NCI-H524 (cell line): Measurements from ENCODE around the gene FAAP20.

Experiments
- DNase-seq, 2 experiments: peaks; one replicate each; lab custom pipeline; 2025; lab: John Stamatoyannopoulos, UW

The FAAP20 gene

DNA sequence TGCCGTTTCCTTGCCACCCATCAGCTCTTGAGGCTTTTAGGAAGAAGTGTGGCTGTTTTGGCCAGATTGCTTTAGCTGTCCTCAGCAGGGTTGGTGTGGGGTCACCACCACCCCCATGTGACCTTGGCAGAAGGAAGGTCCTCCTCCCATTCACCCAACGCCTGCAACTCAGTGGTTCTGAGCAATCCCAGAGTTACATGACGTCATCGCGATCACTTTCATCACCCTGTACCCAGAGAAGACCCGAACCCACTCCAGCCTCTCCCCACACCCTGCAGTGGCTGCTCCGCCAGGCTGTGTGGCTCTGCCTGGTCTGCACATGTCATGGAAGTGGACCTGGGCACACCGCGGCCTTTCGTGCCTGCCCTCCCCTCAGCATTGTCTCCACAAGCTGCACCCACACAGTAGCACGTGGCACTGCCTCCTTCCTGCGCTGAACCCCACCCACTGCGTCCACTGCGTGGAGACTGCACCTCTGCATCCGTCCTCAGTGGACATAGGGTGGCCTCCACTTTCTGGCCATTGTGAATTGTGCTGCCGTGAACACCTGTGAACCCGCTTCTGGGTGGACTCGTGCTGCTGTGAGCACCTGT, 16.5 kb downstream of the FAAP20 start:
- no peak for DNase-seq

DNA sequence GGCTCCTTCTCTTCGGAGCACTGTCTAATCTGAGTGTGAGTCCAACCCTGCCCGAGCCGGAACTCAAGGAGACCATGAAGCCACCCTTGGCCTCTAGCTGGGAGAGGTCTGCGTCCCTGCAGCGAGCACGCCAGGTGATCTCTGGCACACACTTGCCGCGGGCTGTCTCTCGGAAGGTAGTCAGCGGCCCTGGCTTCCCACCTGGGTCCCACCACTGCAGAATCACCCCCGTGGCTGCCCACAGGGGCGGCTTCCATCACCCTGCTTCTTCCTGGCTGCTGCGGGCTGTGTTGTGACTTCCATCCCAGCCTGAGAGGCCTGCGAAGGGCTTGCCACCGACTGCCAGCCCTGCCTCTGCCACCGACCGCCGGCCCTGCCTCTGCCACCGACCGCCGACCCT, 17.0 kb downstream of the FAAP20 start:
- no peak for DNase-seq

DNA sequence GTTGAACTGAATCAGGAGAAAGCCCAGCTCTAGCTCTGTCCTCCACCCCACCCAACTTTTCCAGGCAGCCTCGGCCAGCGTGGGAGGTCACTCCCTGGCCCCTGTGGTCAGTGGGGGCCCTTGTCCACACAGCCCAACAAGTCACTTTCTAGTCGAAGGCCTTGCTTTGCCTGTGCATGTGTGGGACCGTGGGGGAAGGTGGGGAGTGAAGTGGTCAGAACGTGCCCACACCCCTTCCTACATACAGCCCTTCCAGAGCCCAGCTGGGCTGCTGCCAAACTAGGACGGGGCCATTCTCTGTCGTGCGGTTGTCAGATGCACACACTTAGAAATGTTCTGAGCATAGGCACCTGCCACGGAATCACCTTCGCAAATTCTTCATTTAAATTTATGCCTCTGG, 18.0 kb downstream of the FAAP20 start:
- DNase-seq: no peak

DNA sequence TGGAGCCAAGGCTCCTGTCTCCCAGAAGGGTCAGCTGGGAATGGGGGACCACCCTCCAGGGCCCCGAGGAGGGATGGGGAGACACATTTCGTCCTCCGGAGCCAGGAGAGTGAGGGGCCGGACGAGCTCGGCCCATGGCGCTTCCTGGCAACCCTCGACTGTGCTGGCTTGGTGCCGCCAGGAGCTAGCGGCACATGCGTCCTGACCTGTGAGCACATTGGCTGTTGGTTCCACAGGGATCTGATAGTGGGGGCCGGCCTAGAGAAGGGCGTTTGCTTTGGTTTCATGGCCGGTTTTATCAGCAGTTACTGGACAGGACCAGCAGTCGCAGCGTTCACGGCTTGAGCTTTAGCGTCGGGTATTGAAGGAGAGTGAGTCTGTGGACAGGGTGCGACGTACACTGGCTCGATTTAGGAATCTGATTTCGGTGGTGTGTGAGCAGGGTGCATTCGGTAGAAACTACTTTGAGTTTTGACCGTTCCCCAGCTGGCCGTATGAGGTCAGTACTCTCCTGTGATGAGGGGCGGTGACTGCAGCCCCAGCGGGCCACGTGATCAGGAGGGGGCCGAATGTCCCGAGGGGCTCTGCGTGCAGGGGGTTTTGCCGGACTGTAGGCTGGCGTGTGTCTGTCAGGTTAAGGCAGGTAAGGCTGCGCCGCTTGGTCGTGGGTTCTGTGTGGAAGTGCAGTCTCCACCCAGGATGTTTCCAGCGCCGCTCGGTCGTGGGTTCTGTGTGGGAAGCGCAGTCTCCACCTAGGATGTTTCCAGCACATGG, 18.7 kb downstream of the FAAP20 start:
- no peak for DNase-seq

DNA sequence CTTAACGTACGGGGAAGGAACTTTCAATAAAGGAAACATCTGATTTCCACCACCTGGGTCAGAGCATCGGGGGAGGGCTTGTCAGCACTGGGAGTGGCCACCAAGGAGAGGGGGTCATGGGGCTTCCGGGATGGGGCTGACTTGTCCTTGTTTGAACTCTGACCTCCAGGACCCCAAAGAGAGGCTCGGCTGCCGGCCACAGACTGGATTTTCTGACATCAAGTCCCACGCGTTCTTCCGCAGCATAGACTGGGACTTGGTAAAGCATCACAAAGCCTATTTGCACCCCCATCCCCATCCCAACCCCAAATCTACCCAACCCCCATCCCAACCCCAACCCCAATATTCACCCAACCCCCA, 19.5 kb downstream of the FAAP20 start:
- DNase-seq: no peak

DNA sequence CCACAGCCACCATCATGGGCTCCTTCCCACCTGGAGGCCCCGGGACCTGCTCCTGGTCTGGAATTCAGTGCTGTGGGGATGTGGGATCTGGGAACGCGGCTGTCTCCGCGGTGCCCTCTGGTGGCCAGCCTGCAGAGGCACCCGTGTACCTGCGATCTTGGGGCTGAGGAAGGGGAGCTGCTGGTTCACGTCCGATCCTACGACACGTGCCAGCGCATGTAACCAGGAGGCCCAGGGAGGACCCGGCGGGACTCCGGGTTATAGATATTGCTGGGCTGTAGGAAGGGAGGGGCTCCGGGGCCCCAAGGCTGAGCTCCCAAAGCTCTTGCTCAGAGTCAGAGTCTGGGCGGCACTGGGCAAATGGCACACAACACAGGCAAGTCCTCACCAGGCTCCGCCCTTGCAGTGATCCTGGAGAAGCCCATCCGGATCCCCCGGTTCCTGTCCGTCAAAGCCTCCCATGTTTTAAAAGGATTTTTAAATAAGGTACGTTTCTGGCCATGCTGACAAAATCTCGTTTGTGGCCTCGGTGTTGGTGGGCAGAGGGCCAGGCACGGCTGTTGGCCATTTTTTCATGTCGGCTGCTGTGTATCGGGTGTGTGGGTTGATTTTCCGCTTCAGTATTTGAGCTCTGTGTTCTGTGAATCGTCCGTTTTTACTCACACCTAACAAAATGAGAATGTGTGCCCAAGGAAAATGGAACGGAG, 20.1 kb downstream of the FAAP20 start:
- DNase-seq: peak in 1 of 2 experiments; percentile 51

DNA sequence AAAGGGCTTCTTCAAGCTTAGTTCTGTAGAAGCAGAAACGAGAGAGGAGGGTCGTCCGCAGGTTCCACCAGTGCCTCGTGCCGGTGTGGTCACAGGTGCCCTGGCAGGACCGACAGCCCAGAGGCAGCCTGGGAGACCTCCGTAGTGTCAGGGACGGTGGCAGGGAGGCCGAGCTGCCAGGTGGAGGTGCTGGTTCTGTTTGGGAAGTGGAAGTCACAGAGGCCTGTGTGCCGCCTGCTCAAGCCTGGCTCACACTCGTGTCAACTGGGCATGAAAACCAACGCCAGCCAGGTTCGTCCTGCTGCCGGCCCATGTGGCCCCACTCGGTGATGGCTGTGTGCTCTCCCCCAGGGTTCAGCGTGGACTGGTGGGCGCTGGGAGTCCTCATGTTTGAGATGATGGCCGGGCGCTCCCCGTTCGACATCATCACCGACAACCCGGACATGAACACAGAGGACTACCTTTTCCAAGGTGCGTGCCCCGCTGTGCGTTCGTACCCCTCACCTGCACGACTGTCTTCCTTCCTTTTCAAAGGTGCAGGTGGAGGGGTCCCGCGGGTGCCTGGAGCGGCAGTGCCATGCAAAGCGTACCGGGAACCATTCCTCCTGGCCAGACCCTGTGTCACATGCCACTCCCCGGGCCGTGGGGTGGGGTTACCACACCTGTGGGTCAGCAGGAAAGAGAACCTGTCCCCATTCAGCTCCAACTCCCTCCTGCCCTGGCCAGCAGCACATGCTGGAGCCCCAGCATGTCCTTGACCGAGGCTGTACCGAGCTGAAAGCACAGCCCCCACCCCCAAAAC, 20.8 kb downstream of the FAAP20 start:
- no peak for DNase-seq

DNA sequence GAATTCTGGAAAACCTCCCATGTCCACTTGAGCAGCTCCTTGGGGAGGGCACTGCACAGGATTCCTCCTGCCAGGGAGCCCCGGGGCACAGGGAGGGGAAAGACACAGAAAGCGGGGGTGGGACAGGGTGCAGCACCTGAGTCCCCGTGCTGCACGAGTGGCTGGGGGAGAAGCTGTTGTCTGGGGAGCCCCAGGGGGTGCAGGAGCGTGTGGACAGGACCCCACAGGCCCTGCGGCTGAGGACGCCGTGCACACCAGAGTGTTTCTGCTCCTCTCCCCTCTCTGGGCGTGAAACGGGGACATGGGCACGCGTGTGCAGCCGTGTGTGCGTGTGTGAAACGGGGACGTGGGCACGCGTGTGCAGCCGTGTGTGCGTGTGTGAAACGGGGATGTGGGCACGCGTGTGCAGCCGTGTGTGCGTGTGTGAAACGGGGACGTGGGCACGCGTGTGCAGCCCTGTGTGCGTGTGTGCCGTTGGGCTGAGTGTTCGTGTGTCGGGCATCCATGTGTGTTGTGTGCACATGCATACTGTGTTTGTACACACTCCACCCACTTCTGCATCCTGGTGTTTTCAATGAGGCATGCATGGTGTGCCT, 21.9 kb downstream of the FAAP20 start:
- DNase-seq: no peak

DNA sequence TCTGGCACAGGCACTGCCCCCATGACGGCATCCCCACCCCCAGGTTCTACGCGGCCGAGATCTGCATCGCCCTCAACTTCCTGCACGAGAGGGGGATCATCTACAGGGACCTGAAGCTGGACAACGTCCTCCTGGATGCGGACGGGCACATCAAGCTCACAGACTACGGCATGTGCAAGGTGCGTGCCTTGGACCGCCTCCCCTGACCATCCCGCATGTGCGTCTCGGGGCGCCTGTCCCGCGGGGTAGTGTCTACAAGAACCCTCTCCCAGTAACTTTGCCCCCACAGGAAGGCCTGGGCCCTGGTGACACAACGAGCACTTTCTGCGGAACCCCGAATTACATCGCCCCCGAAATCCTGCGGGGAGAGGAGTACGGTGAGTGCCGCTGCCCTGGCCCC, 22.6 kb downstream of the FAAP20 start:
- DNase-seq: no peak

DNA sequence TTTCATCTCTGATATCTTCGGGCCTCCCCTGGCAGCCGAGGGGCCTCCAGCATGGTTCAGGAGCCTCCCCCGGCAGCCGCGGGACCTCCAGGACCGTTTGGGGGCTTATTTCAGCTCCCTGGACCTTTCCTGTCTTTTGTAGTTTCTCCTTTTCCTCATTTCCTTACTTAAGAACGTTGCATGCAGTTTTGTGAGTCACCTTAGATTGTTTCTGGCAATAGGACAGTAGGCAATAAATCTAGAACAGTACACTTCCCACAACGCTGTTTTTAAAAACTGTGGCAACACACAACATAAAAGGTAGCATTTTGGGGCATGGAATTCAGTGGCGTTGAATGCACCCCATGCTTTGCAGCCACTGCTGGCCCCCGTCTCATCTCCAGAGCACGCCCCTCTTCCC, 24.4 kb downstream of the FAAP20 start:
- DNase-seq: no peak

DNA sequence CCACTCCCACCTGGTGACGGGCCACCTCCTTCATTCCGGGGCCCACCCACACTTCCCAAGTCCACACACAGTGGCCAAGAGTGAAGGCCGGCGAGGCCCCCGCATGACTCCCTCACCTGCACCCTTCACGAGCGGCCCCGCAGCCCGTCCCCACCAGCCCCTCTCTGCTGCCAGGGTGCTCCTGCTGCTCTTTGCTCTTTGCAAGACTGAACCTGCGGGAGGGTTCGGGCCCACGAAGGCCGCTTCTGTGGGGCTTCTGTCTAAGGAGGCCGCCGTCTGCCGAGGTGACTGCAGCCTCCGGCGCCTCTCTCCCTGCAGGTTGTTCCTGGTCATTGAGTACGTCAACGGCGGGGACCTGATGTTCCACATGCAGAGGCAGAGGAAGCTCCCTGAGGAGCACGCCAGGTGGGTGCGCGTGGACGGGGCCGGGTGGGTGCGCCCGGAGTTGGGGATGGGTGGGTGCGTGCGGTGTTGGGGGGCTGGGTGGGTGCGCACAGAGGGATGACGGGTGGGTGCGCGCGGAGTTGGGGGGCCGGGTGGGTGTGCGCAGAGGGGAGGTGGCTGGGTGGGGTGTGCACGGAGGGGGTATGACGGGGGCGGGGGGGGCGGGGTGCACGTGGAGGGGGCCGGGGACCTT, 25.3 kb downstream of the FAAP20 start:
- no peak for DNase-seq

DNA sequence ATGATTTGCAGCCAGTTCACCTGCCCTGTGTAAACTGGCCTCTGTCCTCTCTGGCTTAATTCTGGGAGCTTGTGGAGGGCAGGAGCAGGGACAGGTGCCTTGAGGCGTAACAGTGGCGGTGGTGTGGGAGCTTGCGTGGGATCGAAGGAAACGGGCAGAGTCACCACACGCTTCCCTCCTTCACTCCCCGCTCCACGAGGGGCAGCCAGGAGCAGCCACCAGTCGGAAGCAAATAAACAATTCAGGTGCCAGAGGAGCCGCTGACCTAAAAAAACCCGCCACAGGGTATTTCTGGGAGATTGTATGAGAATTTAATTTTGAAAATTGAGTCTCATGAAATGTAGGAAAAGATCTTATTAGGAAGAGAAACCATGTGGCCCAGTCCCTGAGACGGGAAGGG, 26.0 kb downstream of the FAAP20 start:
- no peak for DNase-seq

DNA sequence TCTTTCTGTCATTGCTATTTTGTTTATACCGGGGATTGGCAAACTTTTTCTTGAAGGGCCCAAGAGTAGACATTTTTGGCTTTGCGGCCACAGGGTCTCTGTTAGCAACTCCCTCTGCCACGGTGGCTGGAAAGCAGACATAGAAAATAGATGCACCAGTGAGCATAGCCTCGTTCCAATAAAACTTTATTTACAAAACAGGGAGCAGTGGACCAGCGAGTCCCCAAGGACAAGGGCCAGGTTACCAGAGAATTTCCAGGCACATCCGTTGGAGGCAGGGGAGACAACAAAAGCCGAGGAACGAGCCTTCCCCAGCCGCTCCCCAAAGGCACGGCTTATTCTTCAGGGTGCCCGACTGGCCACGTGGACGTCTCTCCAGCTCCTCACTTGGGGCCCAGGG, 26.5 kb downstream of the FAAP20 start:
- DNase-seq: no peak

DNA sequence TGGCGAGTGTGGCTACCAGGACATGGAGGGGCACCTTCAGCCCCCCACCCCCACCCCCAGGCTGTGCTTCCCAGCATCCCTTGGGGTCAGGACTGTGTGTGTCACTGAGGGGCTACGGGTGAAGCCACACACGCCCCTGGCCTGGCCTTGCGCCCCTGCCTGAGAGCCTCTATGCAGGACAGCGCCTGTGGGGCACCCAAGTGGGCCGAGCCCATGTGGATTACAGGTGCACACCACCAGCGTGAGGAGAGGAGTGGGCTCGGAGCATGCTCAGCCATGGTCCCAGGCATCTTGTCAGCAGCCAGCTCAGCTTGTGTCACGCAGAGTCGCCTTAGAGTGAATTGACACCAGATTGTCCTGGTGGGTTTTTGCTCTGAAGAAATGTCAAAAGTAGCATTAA, 27.9 kb downstream of the FAAP20 start:
- no peak for DNase-seq

DNA sequence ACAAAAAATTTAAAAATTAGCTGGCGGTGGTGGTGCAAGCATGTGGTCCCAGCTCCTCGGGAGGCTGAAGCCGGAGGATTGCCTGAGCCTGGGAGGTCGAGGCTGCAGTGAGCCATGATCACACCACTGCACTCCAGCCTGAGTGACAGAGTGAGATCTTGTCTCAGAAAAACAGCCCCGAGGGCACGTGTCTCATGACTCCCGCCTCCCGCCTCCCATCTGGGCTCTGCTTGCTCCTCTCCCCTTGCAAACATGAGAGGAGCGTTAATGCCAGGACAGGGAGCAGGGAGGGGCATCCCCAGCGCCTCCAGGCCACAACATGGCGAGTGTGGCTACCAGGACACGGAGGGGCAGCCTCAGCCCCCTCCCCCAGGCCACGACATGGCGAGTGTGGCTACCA, 28.3 kb downstream of the FAAP20 start:
- DNase-seq: no peak

DNA sequence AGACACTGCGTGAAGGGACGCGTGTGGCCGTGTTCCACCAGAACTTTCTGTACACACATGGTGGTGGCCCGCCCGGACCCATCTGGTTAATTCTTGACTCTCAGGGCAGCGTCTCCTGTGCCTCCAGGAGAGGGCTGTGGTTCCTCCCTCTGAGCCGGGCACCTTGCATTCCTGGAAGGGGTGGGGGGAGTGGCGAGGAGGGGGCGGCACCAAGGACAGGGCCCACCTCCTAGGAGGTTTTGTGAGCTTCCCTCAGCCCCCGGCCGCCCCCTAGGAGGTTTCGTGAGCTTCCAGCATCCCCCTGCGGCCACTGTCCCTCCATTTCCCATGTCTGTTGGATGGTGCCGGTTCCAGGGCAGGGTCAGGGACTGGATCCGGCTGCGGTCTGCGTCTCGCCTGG, 28.9 kb downstream of the FAAP20 start:
- no peak for DNase-seq

DNA sequence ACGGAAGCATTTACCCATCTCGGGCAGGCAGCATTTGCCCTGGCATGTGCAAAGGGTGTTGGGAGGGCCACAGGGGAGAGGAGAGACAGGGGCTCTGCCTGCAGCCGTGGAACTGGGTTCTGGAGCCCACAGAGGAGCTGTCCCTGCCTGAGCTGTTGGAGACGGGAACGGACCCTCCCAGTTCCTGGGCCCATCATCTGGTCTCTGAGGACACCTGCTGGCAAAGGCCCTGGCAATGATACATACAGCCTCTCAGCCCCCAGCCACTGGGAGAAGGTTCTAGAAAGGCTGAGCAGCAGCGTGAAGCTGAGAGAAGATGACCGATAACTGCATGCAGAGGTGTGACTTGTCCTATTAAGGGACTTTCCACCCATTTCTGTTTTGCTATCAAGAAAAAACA, 31.4 kb downstream of the FAAP20 start:
- DNase-seq: no peak

DNA sequence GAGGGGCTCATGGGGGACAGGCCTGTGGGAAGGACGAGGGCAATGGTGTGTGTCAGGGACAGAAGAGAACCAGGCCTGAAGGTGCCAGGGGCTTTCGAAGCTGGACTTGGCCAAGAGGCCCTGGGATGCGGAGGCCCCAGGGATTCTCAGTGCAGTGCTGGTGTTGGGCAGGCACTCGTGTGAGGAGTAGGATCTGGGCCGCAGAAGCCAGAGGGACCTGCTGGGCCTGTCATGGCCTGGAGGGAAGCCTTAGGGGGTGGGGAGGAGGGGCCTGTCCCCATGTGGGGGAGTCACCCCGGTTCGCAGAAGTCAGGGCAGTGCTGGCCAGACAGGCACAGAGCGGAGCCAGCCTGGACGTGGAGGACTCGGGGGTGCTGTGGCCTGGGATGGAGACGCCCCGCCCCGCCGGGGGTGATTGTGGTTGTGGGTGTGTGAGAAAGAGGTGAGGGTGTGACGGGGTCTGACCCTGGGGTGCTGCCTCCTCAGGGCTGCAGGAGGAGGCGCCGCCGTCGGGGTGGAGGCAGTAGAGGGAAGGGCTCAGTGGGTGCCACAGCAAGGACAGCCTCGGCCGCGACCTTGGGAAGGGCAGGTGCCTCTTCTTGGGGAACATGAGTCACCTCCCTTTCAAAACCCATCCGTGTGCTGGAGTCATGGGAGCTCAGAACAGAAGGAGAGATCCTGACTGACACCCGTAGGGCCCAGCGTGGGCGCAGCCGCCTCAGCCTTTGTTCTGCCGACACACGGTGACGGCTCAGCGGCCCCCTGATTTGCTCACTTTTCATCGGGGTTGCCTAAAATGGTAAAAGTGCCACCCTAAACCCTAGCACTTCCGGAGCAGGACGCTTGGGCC, 33.9 kb downstream of the FAAP20 start:
- DNase-seq: no peak

DNA sequence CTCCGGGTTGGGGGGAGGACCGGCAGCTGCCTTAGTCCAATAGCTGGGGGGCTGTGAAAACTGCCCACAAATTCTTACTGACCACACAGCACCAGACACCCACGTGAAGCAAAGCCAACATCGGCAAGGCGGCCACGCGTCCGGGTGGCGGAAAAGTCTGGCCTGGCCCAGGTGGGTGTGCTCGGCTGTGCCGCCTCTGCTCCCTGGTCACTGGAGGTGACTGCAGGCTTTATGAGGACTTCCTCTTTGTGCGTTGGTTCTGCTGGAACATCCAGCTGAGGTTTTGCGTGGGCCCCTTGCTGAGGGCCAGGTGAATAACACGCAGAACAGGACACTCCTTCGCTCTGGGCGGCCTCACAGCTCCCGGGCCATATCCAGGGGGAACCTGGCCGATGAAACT, 35.4 kb downstream of the FAAP20 start:
- no peak for DNase-seq

DNA sequence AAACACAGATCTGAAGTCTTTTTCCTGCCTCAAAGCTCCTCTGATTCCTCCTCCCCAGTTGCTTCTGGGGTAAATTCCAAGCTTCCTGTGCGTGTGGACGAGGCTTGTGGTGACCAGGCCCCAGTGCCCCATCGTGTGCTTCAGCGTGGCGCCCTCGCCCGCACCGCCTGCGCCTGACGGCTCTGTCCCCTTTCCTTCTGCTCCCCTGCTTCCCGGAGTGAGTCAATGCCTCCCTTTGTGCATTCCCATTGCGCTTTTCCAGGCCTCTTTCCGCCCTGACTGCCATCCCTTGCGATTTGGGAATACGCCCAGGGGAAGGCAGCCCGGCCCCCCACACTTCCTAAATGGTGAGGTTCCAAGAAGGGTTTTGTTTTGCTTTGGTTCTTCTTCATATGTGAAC, 36.3 kb downstream of the FAAP20 start:
- no peak for DNase-seq

DNA sequence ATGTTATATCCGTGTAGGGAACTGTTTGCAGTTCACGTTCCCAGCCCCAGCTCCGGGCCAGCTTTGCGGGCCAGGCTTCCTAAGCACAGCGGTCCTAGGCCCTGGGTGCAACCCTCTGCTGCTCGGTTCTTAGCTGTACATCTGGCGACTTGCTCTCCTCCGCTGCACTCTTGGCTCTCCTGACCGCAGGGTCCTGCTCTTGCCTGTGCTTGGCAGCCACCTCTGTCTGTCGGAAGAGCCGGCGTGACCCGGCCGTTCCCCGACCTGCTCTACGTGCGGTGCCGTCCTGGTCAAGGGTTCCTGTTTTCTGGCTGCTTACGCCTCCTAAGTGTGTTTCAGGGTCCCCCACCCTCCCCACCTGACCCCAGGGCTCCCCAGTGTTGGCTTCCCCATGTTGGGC, 36.7 kb downstream of the FAAP20 start:
- DNase-seq: no peak
